ENCODE results near the gene RALGPS2.
"Not testable (repeated sequence)": the region's sequence is repeated elsewhere in the genome, so short reads cannot be mapped to it uniquely, and the experiment has no call there.

The RALGPS2 gene

GRCh38 chr1:178724376-178724727 lies 692 bp upstream of the RALGPS2 start:
- DNase-seq (ENCODE audit: low spot score), result no peak

- DNase-seq (ENCODE audit: low spot score), result peak; percentile 59
Measured at GRCh38 chr1:178725466-178726086, 532 bp downstream of the RALGPS2 start.

GRCh38 chr1:178726087-178726517 lies 1.1 kb downstream of the RALGPS2 start:
- peak; percentile 92 for DNase-seq (ENCODE audit: low spot score)

GRCh38 chr1:178726545-178726944 lies 1.5 kb downstream of the RALGPS2 start:
- no peak for DNase-seq (ENCODE audit: low spot score)

GRCh38 chr1:178727014-178727895 lies 2.2 kb downstream of the RALGPS2 start:
- peak; percentile 13 for DNase-seq (ENCODE audit: low spot score)

GRCh38 chr1:178733972-178734371 lies 8.9 kb downstream of the RALGPS2 start:
- no peak for DNase-seq (ENCODE audit: low spot score)

GRCh38 chr1:178738780-178739179 lies 13.7 kb downstream of the RALGPS2 start:
- no peak for DNase-seq (ENCODE audit: low spot score)

- DNase-seq (ENCODE audit: low spot score), result peak; percentile 3
Measured at GRCh38 chr1:178739285-178740045, 14.4 kb downstream of the RALGPS2 start.

- no peak for DNase-seq (ENCODE audit: low spot score)
Measured at GRCh38 chr1:178740491-178740890, 15.4 kb downstream of the RALGPS2 start.

- no peak for DNase-seq (ENCODE audit: low spot score)
Measured at GRCh38 chr1:178740924-178741323, 15.9 kb downstream of the RALGPS2 start.

GRCh38 chr1:178743801-178744200 lies 18.8 kb downstream of the RALGPS2 start:
- no peak for DNase-seq (ENCODE audit: low spot score)

GRCh38 chr1:178745260-178745659 lies 20.2 kb downstream of the RALGPS2 start:
- DNase-seq (ENCODE audit: low spot score), result no peak

- DNase-seq (ENCODE audit: low spot score), result no peak
Measured at GRCh38 chr1:178746345-178746744, 21.3 kb downstream of the RALGPS2 start.

- not testable (repeated sequence) for DNase-seq (ENCODE audit: low spot score)
Measured at GRCh38 chr1:178747361-178747760, 22.3 kb downstream of the RALGPS2 start.

GRCh38 chr1:178749581-178750166 lies 24.6 kb downstream of the RALGPS2 start:
- no peak for DNase-seq (ENCODE audit: low spot score)

- DNase-seq (ENCODE audit: low spot score), result no peak
Measured at GRCh38 chr1:178751046-178751445, 26.0 kb downstream of the RALGPS2 start.

GRCh38 chr1:178752891-178753290 lies 27.8 kb downstream of the RALGPS2 start:
- DNase-seq (ENCODE audit: low spot score), result no peak

- DNase-seq (ENCODE audit: low spot score), result not testable (repeated sequence)
Measured at GRCh38 chr1:178754655-178755256, 29.7 kb downstream of the RALGPS2 start.

GRCh38 chr1:178768423-178768822 lies 43.4 kb downstream of the RALGPS2 start:
- peak; percentile 1 for DNase-seq (ENCODE audit: low spot score)

GRCh38 chr1:178772952-178773351 lies 47.9 kb downstream of the RALGPS2 start:
- DNase-seq (ENCODE audit: low spot score), result no peak

- DNase-seq (ENCODE audit: low spot score), result peak; percentile 27
Measured at GRCh38 chr1:178774263-178774662, 49.2 kb downstream of the RALGPS2 start.

GRCh38 chr1:178776553-178776952 lies 51.5 kb downstream of the RALGPS2 start:
- DNase-seq (ENCODE audit: low spot score), result no peak
